Activated T-cell treated with anti-CD3 and anti-CD28 coated beads for 48 hours (primary cell): ENCODE data around the gene IGSF22.

ENCODE experiments used
- DNase-seq: peaks from one replicate; pipeline ENCODE4 v3.0.0-alpha.2; 2020; ENCODE audit warnings: low read depth

IGSF22 gene

DNA sequence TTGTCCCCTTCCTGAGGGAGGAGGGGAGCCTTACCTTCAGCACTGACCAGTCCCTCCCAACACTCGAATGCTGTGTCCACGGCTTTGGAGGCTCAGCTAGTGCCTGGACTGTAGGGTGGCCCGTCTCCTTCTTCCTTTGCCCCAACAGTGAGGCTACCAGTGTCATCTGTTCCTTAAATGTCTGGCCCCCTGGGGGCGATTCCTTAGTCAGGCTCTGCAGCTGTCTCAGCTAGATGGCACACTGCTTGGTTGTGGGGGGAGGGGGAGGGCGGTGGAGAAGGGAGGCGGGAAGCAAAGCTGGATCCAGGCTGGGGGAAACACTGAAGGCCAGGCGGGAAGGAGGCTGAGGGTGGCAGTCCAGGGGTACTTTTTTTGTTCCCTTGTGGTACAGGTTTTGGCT is at the start of gene IGSF22:
Gene IGSF22, minus strand, starts transcription at position 149 of the 400 bp plus-strand sequence. CDS start 1,952 bp downstream, outside the sequence.
- DNase-seq = no peak

DNA sequence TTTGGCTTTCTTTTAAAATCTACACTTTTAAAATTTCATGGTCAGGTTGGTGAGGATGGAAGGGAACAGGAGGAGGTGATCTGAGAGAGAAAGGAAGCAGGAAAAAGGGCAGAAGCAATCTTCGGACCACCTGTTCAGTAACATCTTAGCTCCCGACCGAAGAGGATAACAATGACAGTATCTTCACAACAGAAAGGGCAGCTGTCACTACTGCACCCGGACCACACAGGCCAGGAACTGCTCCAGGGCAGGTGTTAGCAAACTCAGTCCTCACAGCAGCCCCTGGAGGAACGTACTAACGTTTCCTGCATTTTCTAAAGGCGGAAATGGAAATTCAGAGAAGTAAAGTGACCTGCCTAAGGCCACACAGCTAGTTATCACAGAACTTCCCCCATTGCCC is 48.8 kb upstream of the IGSF22 start:
- no peak for DNase-seq

DNA sequence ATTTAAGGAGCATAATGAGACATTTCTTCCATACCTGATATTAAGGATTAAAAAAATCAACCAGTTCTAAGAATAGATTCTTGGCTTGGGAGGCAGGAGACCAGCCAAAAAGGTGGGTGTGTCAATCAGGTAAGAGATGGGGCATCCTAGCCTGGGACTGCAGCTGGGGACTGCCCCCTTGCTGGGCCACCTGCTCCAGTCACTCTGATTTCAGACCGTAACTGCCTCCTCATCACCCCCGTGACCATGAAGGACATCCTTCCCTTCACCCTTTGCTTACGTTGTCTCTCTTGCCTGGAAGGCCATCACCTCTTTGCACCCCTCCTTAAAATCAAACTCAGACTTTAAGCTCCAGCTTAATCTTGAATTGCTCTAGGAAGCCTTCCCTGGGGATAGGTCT is 47.7 kb upstream of the IGSF22 start:
- no peak for DNase-seq

DNA sequence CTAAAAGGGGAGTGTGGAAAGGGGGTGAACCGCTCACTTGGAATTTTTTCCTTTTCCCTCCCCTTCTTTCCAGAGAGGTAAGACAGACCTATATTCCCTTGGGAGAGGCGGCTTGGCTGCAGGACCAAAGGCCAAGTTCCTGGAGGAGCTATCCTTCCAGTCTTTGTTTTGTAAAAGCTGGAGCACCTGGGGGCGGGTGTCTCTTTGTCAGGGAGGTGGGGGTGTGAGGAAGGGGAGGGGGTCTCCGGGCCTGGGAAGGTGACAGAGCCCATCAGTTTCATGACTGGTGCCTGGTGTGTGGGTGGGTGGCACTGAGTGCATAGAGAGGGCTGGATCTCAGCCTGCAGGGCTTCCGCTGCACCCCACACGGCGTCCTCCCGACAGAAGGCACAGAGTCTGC is 47.1 kb upstream of the IGSF22 start:
- DNase-seq = no peak

DNA sequence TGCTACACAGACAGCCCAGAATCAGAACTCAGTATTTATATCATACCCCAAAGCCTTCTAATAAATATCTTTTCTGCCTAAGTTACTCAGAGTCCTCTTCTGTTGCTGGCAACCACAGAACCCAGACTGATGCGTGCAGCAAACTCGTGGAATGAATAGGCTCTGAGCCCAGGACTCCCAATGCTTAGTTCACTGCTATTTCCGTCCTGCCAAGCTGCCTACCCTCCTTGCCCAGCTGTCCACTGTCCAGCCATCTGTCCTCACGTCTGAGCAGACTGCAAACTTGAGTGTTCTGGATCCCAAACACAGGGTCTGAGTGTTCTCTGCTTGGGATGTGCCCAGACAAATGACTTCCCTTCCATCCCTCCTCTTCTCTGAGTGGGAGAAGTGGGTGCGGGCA is 46.2 kb upstream of the IGSF22 start:
- no peak for DNase-seq

DNA sequence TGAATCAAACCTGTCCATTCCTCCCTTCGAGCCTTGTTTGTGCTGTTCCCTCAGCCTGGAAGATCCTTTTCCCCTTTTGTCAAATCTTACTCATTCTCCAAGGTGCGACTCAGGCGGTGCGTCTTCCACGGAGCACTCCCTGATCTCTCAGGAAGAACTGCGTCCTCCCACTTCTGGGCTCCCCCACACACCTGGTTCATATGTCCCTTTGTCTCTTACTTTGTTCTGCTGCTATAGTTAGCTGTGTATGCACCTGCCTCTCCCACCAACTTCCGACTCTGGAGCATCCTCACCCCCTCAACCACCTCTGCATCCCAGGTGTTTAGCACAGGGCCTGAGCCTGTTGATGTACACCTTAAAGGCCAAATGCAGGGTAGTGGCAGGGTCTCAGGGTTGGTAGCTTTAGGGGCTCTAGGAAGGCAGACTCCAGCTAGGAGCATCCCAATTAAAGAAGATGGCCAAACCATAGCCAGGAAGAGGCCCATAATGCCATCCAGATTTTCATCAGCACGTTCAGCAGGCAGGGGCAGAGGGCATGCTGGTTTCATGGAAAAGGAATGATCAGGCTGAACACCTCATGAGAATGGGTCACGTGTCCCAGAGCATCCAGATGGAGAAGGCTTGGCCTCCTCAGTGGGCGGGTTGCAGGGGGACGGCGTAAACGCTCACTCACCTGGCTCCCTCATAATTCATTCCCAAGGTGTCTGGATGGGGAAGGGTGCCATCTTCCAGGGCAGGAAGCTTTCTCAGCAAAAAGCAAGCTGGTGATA is 45.5 kb upstream of the IGSF22 start:
- no peak for DNase-seq

DNA sequence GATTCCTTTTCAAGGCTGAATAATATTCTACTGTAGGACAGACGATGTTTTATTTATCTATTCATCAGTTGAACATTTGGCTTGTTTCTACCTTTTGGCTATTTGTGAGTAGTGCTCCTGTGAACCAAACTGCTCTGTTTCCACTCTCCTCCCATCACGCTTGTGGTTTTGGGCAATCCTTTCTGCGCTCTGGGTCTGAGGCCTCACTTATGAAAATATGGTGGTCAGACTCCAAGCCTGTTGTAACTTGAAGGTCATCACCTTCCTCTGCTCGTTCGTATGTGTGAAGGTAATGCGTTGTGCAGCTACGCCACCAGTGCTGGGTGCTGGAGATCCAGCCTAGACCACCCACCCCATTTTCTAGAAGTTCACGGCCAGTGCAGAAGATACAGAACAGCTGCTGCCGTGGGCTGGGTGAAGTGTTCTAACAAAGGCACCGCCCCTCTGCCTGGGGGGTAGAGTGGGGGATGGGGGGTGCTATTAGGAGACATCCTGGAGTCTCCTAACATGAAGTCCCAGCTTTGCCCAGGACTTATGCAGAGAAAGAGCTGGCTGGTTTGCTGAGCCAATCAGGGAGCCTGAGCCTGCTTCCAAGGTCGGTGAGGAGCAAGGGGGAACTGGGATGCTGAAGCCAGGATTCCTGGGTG is 44.6 kb upstream of the IGSF22 start:
- no peak for DNase-seq

DNA sequence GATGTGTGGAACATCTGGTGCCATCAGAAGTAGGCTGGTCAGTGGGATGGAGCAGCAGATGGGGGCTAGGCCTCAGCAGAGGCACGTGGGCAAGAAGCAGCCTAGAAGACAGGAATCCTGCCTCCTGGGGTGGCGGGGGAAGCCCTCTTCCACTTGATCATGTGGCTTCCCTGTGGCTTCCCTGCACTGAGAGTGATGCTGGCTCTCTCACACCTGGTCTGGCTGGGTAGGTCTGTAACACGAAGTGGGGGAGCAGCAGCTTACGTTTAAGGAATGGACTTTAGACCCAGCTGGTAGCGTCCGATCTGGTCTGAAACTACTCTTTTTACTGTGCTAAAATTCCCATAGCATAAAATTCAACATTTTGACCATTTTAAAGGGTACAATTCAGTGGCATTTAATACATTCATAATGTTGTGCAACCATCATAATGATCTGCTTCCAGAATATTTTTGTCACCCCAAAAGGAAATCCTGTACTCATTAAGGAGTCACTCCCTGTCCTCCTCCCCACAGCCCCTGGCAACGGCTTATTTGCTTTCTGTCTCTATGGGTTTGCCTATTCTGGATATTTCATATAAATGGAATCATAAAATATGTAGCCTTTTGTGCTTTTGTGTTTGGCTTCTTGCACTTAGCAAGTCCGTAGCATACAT is 43.9 kb upstream of the IGSF22 start:
- no peak for DNase-seq

DNA sequence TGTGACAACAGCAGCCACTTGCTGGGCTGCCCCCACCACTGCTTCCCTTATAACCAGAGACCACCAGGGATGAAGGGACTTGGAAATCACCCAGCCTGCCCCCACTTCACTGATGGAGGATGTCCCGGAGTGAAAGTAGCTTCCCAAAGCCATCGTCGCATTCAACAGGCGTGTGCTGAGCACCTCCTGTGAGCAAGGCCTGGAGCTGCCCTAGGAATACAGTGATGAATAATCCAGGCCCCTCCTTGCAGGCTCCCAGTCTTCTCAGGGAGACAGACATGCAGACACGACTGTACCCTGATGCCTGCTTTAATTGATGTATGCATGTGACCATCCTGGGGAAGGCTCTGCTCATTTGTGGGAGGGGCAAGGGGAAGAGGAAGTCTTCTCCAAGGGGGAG is 43.0 kb upstream of the IGSF22 start:
- no peak for DNase-seq

DNA sequence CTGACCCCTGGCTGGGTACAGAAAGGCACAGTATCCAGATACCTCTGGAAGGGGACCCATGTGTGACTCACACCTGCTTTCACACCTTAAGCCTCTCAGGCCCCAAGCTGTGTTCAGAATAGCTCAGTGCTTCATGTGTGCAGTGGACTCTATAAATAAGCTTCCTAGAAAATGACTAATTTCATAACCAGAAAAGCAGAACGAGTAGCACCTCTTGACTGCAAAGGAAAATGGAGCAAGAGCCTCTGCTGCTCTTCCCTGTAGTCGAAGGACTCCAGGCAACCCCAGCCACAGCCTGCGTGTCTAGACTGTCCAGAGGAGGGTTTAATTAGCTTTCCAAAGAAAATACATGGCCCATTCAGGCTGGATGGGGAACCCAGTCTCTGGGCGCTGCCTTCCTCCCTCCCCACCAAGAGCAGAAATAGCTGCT is 42.5 kb upstream of the IGSF22 start:
- DNase-seq = no peak

DNA sequence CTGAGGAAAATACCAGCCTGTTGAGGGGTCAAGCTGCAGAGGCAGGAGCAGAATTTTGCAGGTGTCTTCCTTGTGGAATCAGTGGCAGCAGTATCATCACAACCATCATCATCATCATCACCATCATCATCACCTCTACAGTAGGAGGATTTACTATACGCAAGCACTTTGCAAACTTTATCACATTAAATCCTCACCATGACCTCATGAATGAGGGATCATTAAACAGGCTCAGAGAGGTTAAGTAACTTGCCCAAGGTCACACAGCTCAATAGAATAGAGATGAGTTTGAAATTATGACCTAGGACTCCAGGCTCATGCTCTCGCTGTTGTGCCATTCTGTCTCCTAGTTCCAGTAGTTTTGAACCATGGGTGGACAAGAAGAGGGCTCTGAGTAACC is 40.0 kb upstream of the IGSF22 start:
- no peak for DNase-seq

DNA sequence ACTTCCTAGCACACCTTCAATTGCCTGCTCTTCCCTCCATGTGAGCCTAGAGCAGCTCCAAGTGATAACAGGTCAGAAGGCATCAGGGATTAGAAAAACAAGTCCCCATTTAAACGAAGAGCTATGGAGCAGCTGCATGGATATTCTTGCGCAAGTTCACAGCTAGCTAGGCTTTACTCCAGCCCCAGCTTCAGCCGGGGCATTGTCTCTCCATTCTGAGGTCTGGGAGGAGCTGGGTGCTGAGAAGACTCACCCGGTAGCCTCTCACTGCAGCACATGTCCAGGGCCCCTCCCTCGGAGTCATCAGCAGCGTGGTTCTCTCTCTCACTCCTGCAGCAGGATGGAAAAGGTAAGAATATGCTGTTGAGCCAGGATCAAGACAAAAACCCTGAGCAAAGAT is 39.6 kb upstream of the IGSF22 start:
- DNase-seq = no peak

DNA sequence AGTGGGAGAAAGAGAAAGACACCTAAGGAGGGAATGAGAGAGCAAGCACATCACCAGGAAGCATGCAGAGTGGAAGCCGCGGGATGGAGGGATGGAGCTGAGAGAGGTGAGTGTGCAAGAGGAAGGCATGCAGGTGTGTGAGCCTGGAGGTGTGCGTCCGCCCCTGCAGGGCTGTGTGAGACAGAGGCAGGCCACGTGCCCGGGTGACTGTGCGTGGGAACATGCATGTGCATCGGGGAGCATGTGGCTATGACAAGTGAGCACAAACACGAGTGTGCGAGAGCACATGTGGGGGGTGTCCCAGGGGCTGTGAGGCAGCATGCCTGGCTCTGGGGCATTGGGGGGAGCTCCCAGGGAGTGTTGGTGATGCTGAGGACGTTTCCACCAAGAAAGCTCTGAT is 35.8 kb upstream of the IGSF22 start:
- no peak for DNase-seq

DNA sequence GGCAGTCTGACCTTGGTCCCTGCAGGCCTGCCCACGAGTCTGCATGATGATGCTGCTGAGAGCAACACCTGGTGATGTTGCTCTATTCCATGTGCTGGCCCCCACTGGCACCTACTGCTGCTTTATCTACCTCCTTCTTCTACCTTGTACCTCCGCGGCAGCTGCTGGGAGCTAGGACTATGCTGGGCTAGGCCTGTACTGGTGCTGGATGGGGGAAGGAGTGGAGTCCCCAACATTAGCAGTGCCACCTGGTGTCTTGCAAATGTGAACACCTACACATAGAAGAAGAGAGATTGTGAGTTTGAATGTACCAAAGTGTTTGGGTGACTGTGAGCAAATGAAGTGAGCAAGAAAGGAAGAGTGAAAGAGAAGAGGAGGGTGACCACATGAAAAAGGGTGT is 35.2 kb upstream of the IGSF22 start:
- no peak for DNase-seq

DNA sequence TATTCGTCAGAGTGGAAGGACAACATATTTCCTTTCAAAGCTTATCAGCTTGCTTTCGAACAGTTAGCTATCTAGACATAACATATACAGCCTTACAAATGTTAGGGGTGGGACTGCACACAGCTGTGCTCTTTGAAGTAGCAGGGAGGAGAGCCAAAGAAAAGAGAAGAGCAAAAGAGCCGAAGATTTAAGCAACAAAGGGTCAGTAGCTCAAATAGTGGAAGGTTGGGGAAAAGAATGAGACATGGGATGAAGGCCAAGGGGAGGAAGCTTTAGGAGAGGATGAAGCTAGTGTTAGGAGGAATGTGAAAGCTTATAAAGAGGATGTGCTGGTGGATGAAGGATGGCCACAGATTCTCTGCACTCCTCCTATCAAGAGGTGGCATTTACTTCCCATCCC is 31.8 kb upstream of the IGSF22 start:
- no peak for DNase-seq

DNA sequence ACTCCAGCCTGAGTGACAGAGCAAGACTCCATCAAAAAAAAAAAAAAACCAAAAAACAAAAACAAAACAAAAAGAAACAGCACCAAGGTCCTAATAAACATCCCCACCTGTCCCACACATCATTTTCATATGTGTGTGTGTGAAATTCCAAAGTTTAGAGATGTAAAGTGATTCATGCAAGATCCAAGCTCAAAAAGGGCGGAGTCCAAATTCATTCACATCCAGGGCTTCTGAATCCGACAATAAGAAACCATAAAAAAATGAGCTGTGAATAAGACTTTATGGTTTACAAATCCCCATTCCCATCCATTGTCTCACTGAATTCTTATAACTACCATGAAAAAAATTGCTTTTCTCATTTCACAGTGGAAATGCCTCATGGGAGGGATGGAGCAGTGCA is 30.9 kb upstream of the IGSF22 start:
- DNase-seq = no peak

DNA sequence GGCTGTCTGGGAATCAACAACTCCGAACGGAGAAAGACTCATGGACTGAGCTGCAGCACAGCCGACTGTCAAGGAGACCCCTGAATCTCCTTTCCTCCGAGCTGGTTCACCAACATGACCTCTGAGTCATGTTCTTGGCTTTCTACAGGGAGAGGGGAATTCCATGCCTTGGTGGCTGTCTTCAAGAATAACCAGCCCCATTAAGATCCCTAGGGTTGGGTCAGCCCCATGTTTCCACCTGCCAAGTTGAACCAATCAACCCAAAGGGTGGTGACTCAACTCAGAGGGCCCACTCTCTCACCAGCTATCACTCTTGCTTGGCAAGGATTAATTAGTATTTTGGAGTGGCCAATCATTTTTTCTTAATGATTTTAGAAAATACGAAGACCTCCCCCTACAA is 28.3 kb upstream of the IGSF22 start:
- DNase-seq = no peak

DNA sequence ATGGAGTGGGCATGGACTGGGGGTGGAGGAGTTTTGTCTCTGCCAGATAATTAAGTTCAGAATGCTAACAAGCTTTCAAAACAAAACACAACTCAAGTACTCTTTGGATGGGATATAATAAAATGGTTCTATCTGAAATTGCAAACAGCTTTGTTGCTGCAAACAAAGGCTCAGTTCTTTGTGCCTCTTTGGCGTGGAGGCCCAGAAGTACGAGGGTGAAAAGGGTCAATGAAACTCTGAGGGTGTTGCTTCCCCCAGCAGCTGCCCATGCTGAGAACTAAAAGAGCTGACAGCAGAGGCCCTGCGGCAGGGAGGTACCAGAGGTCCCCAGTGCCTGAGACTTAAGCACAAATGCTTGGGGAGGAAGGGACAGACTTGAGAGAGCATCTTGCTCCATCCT is 26.5 kb upstream of the IGSF22 start:
- DNase-seq = no peak

DNA sequence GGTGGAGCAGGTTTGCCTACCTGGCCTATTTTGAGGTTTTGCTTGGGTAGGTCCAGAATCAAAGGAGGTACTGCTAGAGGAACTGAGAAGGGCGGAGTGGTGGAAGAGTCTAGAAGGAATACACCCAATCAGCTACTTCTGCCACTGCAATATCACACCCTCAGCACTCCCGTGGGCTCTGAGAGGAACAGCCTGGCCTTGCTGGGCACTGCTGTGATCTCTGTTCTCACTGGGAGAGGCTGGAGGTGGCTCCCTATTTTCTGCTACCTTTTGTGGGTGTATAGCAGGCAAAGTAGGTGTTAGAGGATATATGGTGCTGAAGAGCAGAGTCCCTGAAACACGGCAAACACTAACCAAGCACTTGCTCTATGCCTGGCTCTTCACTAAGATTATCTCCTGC is 25.0 kb upstream of the IGSF22 start:
- no peak for DNase-seq

DNA sequence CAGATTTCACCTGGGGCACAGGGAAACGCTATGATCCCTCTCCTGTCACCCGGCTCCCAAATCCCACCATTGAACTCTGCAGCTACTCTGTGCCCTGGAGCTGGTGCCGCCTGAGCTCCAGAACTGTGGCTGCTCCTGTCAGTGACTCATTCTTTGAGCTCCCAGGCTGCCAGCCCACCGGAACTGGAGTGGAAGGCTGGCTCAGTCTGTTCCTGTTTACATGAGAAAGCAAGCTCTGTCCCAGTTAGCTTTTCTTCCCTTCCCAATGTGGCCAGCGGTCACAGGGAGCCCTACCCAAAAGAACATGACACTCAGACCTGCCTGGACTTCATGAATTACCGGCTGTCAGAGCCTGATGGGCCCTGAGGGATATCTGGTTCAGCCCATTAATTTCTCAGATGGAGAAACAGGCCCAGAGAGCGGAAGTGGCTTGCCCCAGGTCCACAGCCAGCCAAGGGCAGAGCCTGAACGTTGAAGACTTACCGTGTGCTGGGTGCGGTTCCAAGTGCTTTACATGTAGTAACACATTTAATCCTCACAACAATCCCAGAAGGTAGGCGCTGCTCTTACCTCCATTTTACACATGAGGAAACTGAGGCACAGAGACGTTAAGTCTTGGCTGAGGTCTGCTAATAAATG is 23.8 kb upstream of the IGSF22 start:
- no peak for DNase-seq

DNA sequence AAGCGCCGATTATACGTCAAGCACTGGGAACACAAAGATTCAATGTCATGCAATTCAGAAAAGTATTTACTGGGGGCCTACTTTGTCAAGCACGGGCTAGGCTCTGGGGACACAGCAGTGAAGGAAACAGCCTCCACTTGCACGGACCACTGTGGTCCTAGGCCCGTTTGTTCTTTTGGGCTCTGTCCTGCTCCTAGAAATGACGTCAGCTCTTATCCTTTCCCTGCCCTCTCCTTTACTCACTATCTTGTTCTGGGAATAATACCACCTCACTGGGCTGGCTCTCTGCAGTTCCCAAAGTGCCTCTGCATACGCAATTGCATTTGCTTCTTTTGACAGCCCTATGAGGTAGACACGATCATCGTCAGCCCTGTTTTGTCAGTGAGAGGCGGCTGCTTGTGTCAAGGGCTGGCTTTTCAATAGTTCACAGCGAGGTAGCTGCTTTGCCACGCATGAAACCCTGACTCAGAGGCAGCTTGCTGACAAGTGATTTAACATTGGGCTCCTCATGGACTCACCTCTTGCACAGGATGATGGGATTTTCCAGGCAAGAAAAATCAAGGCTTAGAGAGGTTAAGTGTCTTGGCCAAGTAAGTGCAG is 22.9 kb upstream of the IGSF22 start:
- no peak for DNase-seq

DNA sequence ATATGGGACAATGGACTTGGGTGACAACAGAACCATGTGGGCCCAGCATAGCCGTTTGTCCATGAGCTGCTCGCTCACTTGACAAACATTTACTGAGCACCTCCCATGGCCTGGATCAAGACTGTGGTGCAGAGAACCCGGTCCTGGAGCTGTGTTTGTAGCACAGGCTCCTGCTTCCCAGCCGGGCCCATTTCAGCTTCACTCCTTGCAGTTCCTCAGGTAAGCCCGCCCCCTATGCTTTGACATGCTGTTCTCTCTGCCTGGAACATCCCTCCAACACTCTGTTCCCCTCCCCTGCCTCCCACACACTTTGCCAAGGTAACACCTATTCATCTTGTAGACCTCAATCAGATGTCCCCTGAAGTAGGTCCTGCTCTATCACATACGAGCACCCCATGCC is 19.3 kb upstream of the IGSF22 start:
- no peak for DNase-seq
